ENCODE measurements around the gene GCNT2. TPM values are rescaled to one million over a fixed set of nuclear protein-coding genes. Genes with fewer than 3 reads are reported as not detected.

The GCNT2 gene
- total RNA-seq, 1 donor from 2014 or later, result 6.5 TPM

DNA sequence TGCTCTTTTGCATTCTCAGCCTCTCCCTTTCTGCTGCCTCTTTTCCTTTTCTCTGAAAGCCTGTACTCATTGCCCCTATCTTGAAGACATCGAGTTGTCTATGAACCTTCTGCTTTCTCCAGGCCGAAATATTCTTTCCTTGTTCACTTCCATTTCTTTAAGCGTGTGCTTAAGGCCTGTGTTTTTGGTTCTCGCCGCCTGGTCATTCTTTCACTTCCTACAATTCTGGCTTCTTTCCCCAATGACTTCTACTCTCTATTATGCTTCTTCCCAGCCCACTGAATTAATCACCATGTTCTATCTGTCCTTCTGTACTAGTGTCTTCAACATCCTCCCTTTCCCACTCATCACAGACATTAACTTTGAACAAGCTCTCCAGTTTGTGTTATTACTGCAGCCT, 103.7 kb downstream of the GCNT2 start:
- TF ChIP-seq, protein P1, sequence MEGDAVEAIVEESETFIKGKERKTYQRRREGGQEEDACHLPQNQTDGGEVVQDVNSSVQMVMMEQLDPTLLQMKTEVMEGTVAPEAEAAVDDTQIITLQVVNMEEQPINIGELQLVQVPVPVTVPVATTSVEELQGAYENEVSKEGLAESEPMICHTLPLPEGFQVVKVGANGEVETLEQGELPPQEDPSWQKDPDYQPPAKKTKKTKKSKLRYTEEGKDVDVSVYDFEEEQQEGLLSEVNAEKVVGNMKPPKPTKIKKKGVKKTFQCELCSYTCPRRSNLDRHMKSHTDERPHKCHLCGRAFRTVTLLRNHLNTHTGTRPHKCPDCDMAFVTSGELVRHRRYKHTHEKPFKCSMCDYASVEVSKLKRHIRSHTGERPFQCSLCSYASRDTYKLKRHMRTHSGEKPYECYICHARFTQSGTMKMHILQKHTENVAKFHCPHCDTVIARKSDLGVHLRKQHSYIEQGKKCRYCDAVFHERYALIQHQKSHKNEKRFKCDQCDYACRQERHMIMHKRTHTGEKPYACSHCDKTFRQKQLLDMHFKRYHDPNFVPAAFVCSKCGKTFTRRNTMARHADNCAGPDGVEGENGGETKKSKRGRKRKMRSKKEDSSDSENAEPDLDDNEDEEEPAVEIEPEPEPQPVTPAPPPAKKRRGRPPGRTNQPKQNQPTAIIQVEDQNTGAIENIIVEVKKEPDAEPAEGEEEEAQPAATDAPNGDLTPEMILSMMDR (IDR thresholded peaks at IDR 0.05; ENCODE audit: insufficient read depth, low read length, poor library complexity, severe bottlenecking), result no peak
- H3K36me3 ChIP-seq (ENCODE audit: control insufficient read depth, insufficient read depth, low read length), result no peaks in the 10 kb centered on the region
- no peak overlapping the region for H3K4me3 ChIP-seq (ENCODE audit: low read depth, low read length)
- DNase-seq (ENCODE audit: low read depth), result no peak
- H3K27me3 ChIP-seq (ENCODE audit: control insufficient read depth, insufficient read depth, low read length), result no peaks in the 10 kb centered on the region

DNA sequence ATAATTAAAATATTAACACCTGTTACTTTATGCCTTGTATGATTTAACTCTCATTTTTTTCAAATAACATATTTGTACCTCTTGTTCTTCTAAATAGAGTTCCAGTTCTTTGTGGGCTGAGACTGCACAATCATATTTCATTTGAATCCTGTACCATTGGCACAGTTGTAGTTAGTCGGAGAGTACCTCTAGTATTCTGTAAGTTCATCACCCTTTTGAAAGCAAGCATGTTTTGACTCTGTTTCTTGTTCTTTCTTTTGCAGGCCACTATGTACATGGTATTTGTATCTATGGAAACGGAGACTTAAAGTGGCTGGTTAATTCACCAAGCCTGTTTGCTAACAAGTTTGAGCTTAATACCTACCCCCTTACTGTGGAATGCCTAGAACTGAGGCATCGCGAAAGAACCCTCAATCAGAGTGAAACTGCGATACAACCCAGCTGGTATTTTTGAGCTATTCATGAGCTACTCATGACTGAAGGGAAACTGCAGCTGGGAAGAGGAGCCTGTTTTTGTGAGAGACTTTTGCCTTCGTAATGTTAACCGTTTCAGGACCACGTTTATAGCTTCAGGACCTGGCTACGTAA, 105.1 kb downstream of the GCNT2 start:
- Histone ChIP-seq H3K36me3 (ENCODE audit: control insufficient read depth, insufficient read depth, low read length) (no peaks in the 10 kb centered on the region), H3K4me3 (ENCODE audit: low read depth, low read length) (no peak overlapping the region), H3K27me3 (ENCODE audit: control insufficient read depth, insufficient read depth, low read length) (no peaks in the 10 kb centered on the region)
- TF ChIP-seq, protein P1 (IDR thresholded peaks at IDR 0.05; ENCODE audit: insufficient read depth, low read length, poor library complexity, severe bottlenecking), result no peak
- no peak for DNase-seq (ENCODE audit: low read depth)

DNA sequence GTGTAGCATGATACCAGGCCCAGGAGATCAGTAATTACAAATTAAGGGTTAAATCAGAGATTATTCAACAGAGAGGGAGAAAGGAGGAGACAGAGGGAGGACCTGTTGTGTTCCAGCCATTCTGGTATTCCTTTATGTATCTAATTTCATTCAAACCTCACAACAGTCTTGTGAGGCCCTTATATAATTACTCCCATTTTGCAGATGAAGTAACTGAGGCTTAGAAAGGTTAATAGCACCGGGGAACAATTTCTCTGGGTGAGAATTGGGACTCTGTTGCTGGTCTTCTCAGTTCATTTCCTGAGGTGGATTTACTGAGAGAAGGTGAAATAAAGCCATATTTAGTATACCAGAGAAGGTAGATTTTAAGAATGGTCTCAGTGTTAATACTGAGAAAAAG, 106.6 kb downstream of the GCNT2 start:
- Histone ChIP-seq H3K4me3 (ENCODE audit: low read depth, low read length) (no peak overlapping the region), H3K36me3 (ENCODE audit: control insufficient read depth, insufficient read depth, low read length) (no peaks in the 10 kb centered on the region), H3K27me3 (ENCODE audit: control insufficient read depth, insufficient read depth, low read length) (no peaks in the 10 kb centered on the region)
- DNase-seq (ENCODE audit: low read depth), result no peak
- TF ChIP-seq, protein P1 (IDR thresholded peaks at IDR 0.05; ENCODE audit: insufficient read depth, low read length, poor library complexity, severe bottlenecking), result no peak

DNA sequence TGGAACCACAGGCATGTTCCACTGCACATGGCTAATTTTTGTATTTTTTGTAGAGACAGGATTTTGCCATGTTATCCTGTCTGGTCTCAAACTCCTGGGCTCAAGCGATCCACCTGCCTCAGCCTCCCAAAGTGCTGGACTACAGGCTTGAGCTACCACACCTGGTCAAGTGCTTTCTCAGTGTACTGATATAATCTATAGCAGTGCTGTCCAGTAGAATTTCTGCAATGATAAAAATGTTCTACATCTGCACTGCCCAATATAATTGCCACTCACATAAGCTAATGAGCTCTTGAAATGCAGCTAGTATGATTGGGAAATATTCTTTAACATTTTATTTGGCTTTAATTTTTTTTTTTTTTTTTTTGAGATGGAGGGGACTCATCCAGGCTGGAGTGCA, 109.0 kb downstream of the GCNT2 start:
- no peaks in the 10 kb centered on the region for H3K27me3 ChIP-seq (ENCODE audit: control insufficient read depth, insufficient read depth, low read length)
- TF ChIP-seq, protein P1 (IDR thresholded peaks at IDR 0.05; ENCODE audit: insufficient read depth, low read length, poor library complexity, severe bottlenecking), result no peak
- DNase-seq (ENCODE audit: low read depth), result no peak
- no peak overlapping the region for H3K4me3 ChIP-seq (ENCODE audit: low read depth, low read length)
- no peaks in the 10 kb centered on the region for H3K36me3 ChIP-seq (ENCODE audit: control insufficient read depth, insufficient read depth, low read length)

DNA sequence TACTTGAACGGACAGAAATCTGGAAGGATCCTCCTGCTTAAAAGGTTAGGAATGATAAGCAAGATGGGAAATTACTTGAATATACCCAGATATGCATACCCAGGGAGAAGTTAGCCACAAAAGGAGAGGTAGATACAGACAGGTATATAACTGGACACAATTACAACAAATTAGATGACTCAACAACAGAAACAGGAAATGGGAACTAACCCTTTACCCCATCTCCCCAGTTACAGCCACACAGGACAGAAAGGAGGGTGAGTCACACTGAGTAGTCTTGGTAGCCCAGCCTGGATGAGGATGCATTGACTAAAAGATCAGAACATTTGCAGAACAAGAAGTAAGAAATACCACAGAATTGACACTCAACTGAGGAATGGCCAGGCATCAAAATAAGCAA, 112.1 kb downstream of the GCNT2 start:
- Histone ChIP-seq H3K27me3 (ENCODE audit: control insufficient read depth, insufficient read depth, low read length) (no peaks in the 10 kb centered on the region), H3K4me3 (ENCODE audit: low read depth, low read length) (no peak overlapping the region), H3K36me3 (ENCODE audit: control insufficient read depth, insufficient read depth, low read length) (no peaks in the 10 kb centered on the region)
- TF ChIP-seq, protein P1 (IDR thresholded peaks at IDR 0.05; ENCODE audit: insufficient read depth, low read length, poor library complexity, severe bottlenecking), result no peak
- peak; percentile 82 for DNase-seq (ENCODE audit: low read depth)

DNA sequence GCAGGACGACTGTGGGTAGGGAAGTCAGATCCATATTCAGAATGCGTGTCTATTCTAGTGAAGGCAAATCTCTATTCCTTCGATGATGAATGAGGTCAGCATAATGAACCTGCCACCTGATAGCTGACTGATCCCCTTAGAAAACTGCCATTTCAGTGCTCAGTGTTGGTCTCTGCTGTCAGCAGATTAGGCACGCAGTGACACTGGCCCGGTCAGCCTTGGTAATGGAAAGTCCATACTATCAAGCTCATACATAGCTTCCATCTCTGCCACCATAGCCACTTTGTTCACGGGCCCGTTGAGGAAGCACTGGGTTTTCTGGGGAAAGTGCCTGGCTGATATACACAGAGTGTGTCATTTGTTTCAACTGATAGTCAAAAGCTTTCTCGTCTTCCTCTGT, 119.3 kb downstream of the GCNT2 start:
- no peaks in the 10 kb centered on the region for H3K27me3 ChIP-seq (ENCODE audit: control insufficient read depth, insufficient read depth, low read length)
- H3K4me3 ChIP-seq (ENCODE audit: low read depth, low read length), result no peak overlapping the region
- DNase-seq (ENCODE audit: low read depth), result no peak
- H3K36me3 ChIP-seq (ENCODE audit: control insufficient read depth, insufficient read depth, low read length), result no peaks in the 10 kb centered on the region
- TF ChIP-seq, protein P1 (IDR thresholded peaks at IDR 0.05; ENCODE audit: insufficient read depth, low read length, poor library complexity, severe bottlenecking), result no peak

Data from kidney epithelial cell (primary cell).